MCF 10A (cell line): ENCODE data around the gene CCDC88C. TPM values are rescaled to one million over a fixed set of nuclear protein-coding genes. Genes with fewer than 3 reads are reported as not detected.
A peak's percentile ranks its signal among the peaks of the same experiment; 100 is the strongest.

Experiments
- BruUV-seq: library from RNA; stranded (reverse); fragments of 400-500 nt; replicated peaks from 2 replicates; lab custom pipeline; 2021; lab: Mats Ljungman, UMichigan
- CTCF ChIA-PET: fragments of 300-600 bp; sonication (Branson Sonifier 250); formaldehyde crosslinking; extraction: SDS; loops from one replicate; lab custom pipeline; 2021; ENCODE audit warnings: antibody characterized with exemption, inconsistent platforms; lab: Yijun Ruan, JAX
- POLR2A ChIA-PET: fragments of 300-600, 350-650 bp; sonication (Branson Sonifier 250); formaldehyde crosslinking; extraction: SDS; loops from one replicate; lab custom pipeline; 2020; ENCODE audit warnings: antibody characterized with exemption, inconsistent platforms; lab: Yijun Ruan, JAX
- DNase-seq: peaks from one replicate; pipeline ENCODE4 v3.0.0-alpha.2; 2018; ENCODE audit not compliant: unreplicated experiment
- H3K27ac Mint-ChIP-seq: one replicate; pipeline ENCODE4 v1.8.0; 2022; ENCODE audit warnings: mild to moderate bottlenecking, low read depth, mixed read lengths; ENCODE audit not compliant: unreplicated experiment
- H3K27me3 Mint-ChIP-seq: one replicate; pipeline ENCODE4 v1.8.0; 2022; ENCODE audit warnings: mixed read lengths; ENCODE audit not compliant: insufficient read depth, unreplicated experiment
- H3K36me3 Mint-ChIP-seq: one replicate; pipeline ENCODE4 v1.8.0; 2022; ENCODE audit warnings: mild to moderate bottlenecking, moderate library complexity, mixed read lengths; ENCODE audit not compliant: insufficient read depth, unreplicated experiment
- H3K4me1 Mint-ChIP-seq: one replicate; pipeline ENCODE4 v1.8.0; 2022; ENCODE audit warnings: mixed read lengths; ENCODE audit not compliant: insufficient read depth, unreplicated experiment
- H3K4me3 Mint-ChIP-seq: one replicate; pipeline ENCODE4 v1.8.0; 2022; ENCODE audit warnings: mild to moderate bottlenecking, moderate library complexity, mixed read lengths; ENCODE audit not compliant: unreplicated experiment
- H3K9me3 Mint-ChIP-seq: one replicate; pipeline ENCODE4 v1.8.0; 2022; ENCODE audit warnings: mixed read lengths; ENCODE audit not compliant: unreplicated experiment
- CTCF ChIP-seq: fragments of 200-600 bp; IDR thresholded peaks from one replicate; pipeline ENCODE4 v1.8.0; 2022; ENCODE audit warnings: antibody characterized with exemption, mild to moderate bottlenecking; ENCODE audit not compliant: unreplicated experiment
- intact Hi-C: fragments of 100-400 bp; cut with micrococcal nuclease; formaldehyde crosslinking; loops from 2 replicates; pipeline ENCODE4 v1.14.1; 2022
- total RNA-seq: library from RNA; stranded (reverse); gene quantifications from 2 replicates; pipeline ENCODE4 v1.2.3, GENCODE V29; 2022

Gene CCDC88C
- total RNA-seq, 1 experiment from 2014 or later = 19.7 TPM

- no peaks in the 10 kb centered on the region for H3K27me3 Mint-ChIP-seq
- CTCF ChIA-PET = interaction anchor here (0.6 to 1.0 kb wide), 3 partner anchors 26 to 537 kb away, joined by 3 to 4 read pairs (median 3); no protein-coding TSS in a partner anchor
- H3K4me1 Mint-ChIP-seq = peaks cover 20% of the 10 kb centered on the region
- intact Hi-C loops = no loop called here
- H3K4me3 Mint-ChIP-seq = no peak overlapping the region
- no peak for DNase-seq
- H3K27ac Mint-ChIP-seq = peak overlapping the region; percentile 95
- BruUV-seq = no TSS peak
- H3K36me3 Mint-ChIP-seq = no peaks in the 10 kb centered on the region
- TF ChIP-seq CTCF = no peak
- H3K9me3 Mint-ChIP-seq = no peaks in the 10 kb centered on the region
- POLR2A ChIA-PET = interaction anchor here (0.6 to 1.2 kb wide), 3 partner anchors 9 to 227 kb away, joined by 3 to 6 read pairs (median 3); no protein-coding TSS in a partner anchor
Observed at GRCh38 chr14:91258876-91259275, 158.7 kb downstream of the CCDC88C start.

DNA sequence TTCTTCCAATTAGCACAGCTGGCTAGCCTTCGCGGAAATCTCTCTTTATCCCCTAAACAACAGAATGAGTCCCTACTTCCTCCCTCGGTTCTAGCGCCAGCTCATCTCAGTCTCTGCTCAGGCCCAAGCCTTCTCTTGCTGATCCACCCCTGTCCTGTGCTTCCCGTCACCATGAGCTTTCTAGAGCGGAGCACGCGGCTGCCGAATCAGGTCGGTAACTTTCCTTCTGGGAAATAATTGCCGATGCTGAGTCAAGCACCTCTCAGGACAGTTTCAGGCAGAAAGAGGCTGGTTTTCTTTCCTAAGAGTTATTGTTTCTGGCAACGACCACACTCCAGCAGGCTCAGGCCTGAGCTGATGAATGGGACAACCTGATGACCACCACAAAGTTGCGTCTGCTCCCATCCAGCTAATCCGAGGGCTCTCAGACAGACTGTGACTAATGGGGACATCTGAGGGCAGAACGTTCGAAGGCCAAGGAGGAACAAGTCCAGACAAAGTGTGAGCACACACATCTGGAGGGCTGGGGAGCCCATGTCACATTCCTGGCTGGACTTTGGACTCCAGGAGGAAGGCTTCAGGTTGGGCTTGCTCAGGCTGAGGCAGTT is 159.5 kb downstream of the CCDC88C start:
- H3K4me1 Mint-ChIP-seq = peaks cover 20% of the 10 kb centered on the region
- CTCF ChIA-PET = interaction anchor here (1.0 kb wide), 1 partner anchor 355 kb away, joined by 4 read pairs; no protein-coding TSS in a partner anchor
- no peak for TF ChIP-seq CTCF
- no TSS peak for BruUV-seq
- intact Hi-C loops = no loop called here
- H3K4me3 Mint-ChIP-seq = no peak overlapping the region
- H3K27ac Mint-ChIP-seq = peak overlapping the region; percentile 95
- DNase-seq = peak; percentile 96
- no peaks in the 10 kb centered on the region for H3K9me3 Mint-ChIP-seq
- POLR2A ChIA-PET = interaction anchor here (0.6 to 1.2 kb wide), 3 partner anchors 8 to 226 kb away, joined by 3 to 6 read pairs (median 4); no protein-coding TSS in a partner anchor
- no peaks in the 10 kb centered on the region for H3K27me3 Mint-ChIP-seq
- H3K36me3 Mint-ChIP-seq = no peaks in the 10 kb centered on the region

DNA sequence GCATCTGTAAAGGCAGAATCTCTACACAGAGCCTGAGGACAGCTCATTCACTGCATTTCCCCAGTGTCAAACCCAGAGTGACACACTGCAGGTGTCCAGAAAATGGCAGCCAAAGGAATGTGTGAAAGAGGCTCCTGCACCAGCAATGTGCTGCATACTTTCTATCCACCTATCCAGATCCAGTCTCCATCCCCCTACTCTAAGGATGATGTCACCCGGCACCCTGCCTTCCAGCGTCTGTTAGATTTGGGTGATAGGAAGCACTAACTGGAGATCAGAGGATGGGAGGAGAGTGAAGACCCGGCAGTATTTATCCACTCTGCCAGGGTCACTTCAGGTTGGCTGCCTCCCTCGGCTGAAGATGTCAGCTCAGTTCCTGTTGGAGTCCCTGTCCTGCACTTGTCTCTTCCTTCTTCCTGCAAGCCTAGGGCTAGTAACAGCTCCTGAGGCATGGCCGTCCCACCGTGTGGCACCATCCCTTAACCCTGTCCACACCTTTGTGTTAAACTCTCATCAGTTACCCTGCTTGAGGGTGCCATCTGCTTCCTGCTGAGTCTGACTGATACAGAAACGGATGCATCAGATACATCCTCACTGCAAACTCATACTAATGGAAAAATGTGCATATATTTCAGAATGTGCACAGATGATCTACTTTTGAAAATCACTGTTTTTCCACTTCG is 160.2 kb downstream of the CCDC88C start:
- TF ChIP-seq CTCF = no peak
- no peak for DNase-seq
- intact Hi-C loops = no loop called here
- POLR2A ChIA-PET = interaction anchor here (0.7 to 0.9 kb wide), 2 partner anchors 10 to 24 kb away, joined by 3 to 4 read pairs; no protein-coding TSS in a partner anchor
- H3K9me3 Mint-ChIP-seq = no peaks in the 10 kb centered on the region
- peaks cover 20% of the 10 kb centered on the region for H3K4me1 Mint-ChIP-seq
- H3K27ac Mint-ChIP-seq = peak overlapping the region; percentile 95
- no peaks in the 10 kb centered on the region for H3K36me3 Mint-ChIP-seq
- H3K27me3 Mint-ChIP-seq = no peaks in the 10 kb centered on the region
- CTCF ChIA-PET = no interaction called here
- BruUV-seq = no TSS peak
- H3K4me3 Mint-ChIP-seq = no peak overlapping the region

GRCh38 chr14:91256661-91257060 is 161.0 kb downstream of the CCDC88C start:
- Mint-ChIP-seq H3K4me1 (peaks cover 20% of the 10 kb centered on the region), H3K4me3 (no peak overlapping the region), H3K36me3 (no peaks in the 10 kb centered on the region), H3K27ac (no peak overlapping the region), H3K27me3 (no peaks in the 10 kb centered on the region), H3K9me3 (no peaks in the 10 kb centered on the region)
- ChIA-PET POLR2A (interaction anchor here (0.7 kb wide), 1 partner anchor 11 kb away, joined by 3 read pairs; no protein-coding TSS in a partner anchor), CTCF (interaction anchor here (0.7 kb wide), 1 partner anchor 20 kb away, joined by 3 read pairs; no protein-coding TSS in a partner anchor)
- no peak for DNase-seq
- no peak for TF ChIP-seq CTCF
- intact Hi-C loops = no loop called here
- no TSS peak for BruUV-seq
